Osteoblast (primary cell): ENCODE measurements around the gene ADM5. TPM values are rescaled to one million over a fixed set of nuclear protein-coding genes. Genes with fewer than 3 reads are reported as not detected.

Experiments used
- DNase-seq: peaks from one replicate; pipeline ENCODE4 v3.0.0; 2011; ENCODE audit warnings: low spot score, mixed read lengths; ENCODE audit not compliant: insufficient read length; ENCODE audit errors: missing footprints
- H2AFZ ChIP-seq: 2 replicates; pipeline ENCODE4 v1.6.0; 2011; ENCODE audit warnings: mild to moderate bottlenecking, low read length
- H3K27ac ChIP-seq: 2 replicates; pipeline ENCODE4 v1.5.1; 2011; ENCODE audit warnings: mild to moderate bottlenecking, low read depth, low read length, moderate library complexity
- H3K27me3 ChIP-seq: 2 replicates; pipeline ENCODE4 v1.6.0; 2012; ENCODE audit warnings: mild to moderate bottlenecking, control low read depth, inconsistent platforms, low read length, moderate library complexity; ENCODE audit not compliant: insufficient read depth
- H3K36me3 ChIP-seq: 2 replicates; pipeline ENCODE4 v1.5.1; 2011; ENCODE audit warnings: mild to moderate bottlenecking, low read length, control low read depth, moderate library complexity; ENCODE audit not compliant: insufficient read depth
- H3K4me1 ChIP-seq: 2 replicates; pipeline ENCODE4 v1.5.1; 2011; ENCODE audit warnings: mild to moderate bottlenecking, low read length, control low read depth, moderate library complexity; ENCODE audit not compliant: insufficient read depth
- H3K4me2 ChIP-seq: 2 replicates; pipeline ENCODE4 v1.6.0; 2011; ENCODE audit warnings: mild to moderate bottlenecking, low read length; ENCODE audit not compliant: insufficient read depth
- H3K4me3 ChIP-seq: fragments of 200-600 bp; sonication (generic); 3 replicates; pipeline ENCODE4 v1.5.1; 2012; ENCODE audit warnings: mild to moderate bottlenecking, low read length, inconsistent platforms; ENCODE audit not compliant: insufficient read depth
- H3K79me2 ChIP-seq: 2 replicates; pipeline ENCODE4 v1.6.0; 2012; ENCODE audit warnings: mild to moderate bottlenecking, low read length, control low read depth, inconsistent platforms; ENCODE audit not compliant: insufficient read depth
- H3K9me3 ChIP-seq: 2 replicates; pipeline ENCODE4 v1.5.1; 2011; ENCODE audit warnings: low read depth, low read length, control low read depth
- H4K20me1 ChIP-seq: 2 replicates; pipeline ENCODE4 v1.6.0; 2012; ENCODE audit warnings: mild to moderate bottlenecking, low read length, control low read depth; ENCODE audit not compliant: insufficient read depth
- CTCF ChIP-seq: IDR thresholded peaks from 2 replicates; pipeline ENCODE4 v1.5.1; 2011; ENCODE audit warnings: mild to moderate bottlenecking, low read depth, low read length, moderate library complexity; ENCODE audit errors: extremely low read depth
- total RNA-seq: library from RNA; depleted of rRNA; stranded (reverse); fragments of >200 nt; gene quantifications from 2 replicates; pipeline ENCODE4 v1.2.3, GENCODE V29; 2012

The ADM5 gene
- total RNA-seq, 1 donor, result under 0.01 TPM

- Histone ChIP-seq H3K79me2 (peaks cover 4% of the 10 kb centered on the region), H3K9me3 (no peaks in the 10 kb centered on the region)
These were observed 762 bp upstream of the ADM5 start for GRCh38 chr19:49688531-49689132.

GRCh38 chr19:49690079-49690655 is 773 bp downstream of the ADM5 start:
- Histone ChIP-seq H3K79me2 (no peaks in the 10 kb centered on the region), H4K20me1 (no peaks in the 10 kb centered on the region), H3K4me1 (peaks cover 20% of the 10 kb centered on the region), H3K27me3 (no peaks in the 10 kb centered on the region), H3K4me2 (peak overlapping the region; percentile 90), H3K36me3 (peaks cover 11% of the 10 kb centered on the region), H3K4me3 (peak overlapping the region; percentile 76), H3K9me3 (no peaks in the 10 kb centered on the region), H2AFZ (peak overlapping the region; percentile 93), H3K27ac (peak overlapping the region; percentile 15)
- DNase-seq, result peak; percentile 86
- TF ChIP-seq CTCF, result no peak

More at GRCh38 chr19:49688531-49689132, 762 bp upstream of the ADM5 start:
- Histone ChIP-seq H4K20me1 (peaks cover 3% of the 10 kb centered on the region), H3K27ac (no peak overlapping the region), H2AFZ (no peak overlapping the region), H3K36me3 (peaks cover 25% of the 10 kb centered on the region), H3K4me2 (no peak overlapping the region), H3K4me1 (peaks cover 20% of the 10 kb centered on the region), H3K4me3 (no peak overlapping the region), H3K27me3 (no peaks in the 10 kb centered on the region)
- TF ChIP-seq CTCF, result no peak
- DNase-seq, result peak; percentile 87

- H3K27ac ChIP-seq, result peak within 1 kb of the TSS; percentile 15
- H3K79me2 ChIP-seq, result no peaks in the 10 kb centered on the region
- H3K36me3 ChIP-seq, result peaks cover 5% of the 10 kb centered on the region
- no peaks in the 10 kb centered on the region for H3K9me3 ChIP-seq
- peak; percentile 99 for DNase-seq
- peaks cover 20% of the 10 kb centered on the region for H3K4me1 ChIP-seq
- TF ChIP-seq CTCF, result no peak
- peak within 1 kb of the TSS; percentile 93 for H2AFZ ChIP-seq
- peak within 1 kb of the TSS; percentile 90 for H3K4me2 ChIP-seq
- H4K20me1 ChIP-seq, result no peaks in the 10 kb centered on the region
- no peaks in the 10 kb centered on the region for H3K27me3 ChIP-seq
- H3K4me3 ChIP-seq, result peak within 1 kb of the TSS; percentile 76
These were observed 1.4 kb downstream of the ADM5 start, which contains the start of gene CPT1C for GRCh38 chr19:49690656-49691242. Gene CPT1C, plus strand, starts transcription at chr19:49691116. Its CDS starts 1,137 bp downstream, at chr19:49692253.
